ENCODE measurements around the gene TRPV3. TPM values are rescaled to one million over a fixed set of nuclear protein-coding genes. Genes with fewer than 3 reads are reported as not detected.

Gene TRPV3
- total RNA-seq, 4 donors from 2014 or later = 0.36 to 3.0 (median 0.86) TPM

- TF ChIP-seq CTCF (IDR thresholded peaks at IDR 0.05) = no peak
- DNase-seq (ENCODE audit: low spot score) (no peak), ATAC-seq (ENCODE audit: low FRiP score) (no peak)
These were observed 39.3 kb upstream of the TRPV3 start for GRCh38 chr17:3596804-3597464.

- ATAC-seq (ENCODE audit: low FRiP score) (no peak), DNase-seq (ENCODE audit: low spot score) (no peak)
- no peak for TF ChIP-seq CTCF (IDR thresholded peaks at IDR 0.05)
These were observed 37.4 kb upstream of the TRPV3 start for GRCh38 chr17:3594976-3595375.

DNA sequence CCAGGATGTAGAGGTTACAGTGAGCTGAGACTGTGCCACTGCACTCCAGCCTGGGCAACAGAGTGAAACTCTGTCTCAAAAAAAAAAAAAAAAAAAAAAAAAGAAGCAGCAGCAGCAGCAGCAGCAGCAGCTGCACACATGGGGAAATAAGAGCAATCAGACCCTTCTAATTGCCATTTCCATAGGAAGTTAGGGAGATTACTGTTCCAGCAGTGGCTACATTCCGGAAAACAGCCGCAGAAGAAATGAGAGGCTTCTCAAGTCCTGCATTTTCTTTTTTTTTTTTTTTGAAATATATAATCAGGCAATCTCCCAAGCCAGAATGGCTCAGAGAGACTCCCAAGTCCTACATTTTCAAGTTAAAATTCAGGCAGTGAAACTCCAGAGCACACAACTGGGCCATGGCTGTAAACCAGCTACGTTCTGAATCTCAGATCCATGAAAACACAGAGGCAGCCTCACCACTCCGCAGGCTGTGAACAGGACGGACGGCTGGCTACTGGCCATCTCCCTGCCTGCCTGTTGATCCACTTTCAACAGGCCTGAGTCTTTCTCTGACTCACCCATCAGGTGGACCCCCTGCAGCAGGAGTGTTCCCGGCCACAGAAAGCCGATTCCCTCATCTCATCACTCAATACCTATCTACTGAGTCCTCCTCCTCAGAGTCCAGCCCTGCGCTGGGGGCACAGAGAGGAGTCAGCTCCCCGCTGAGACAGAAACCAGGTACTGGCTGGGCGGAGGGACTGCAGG is 36.6 kb upstream of the TRPV3 start:
- DNase-seq (ENCODE audit: low spot score) (no peak), ATAC-seq (ENCODE audit: low FRiP score) (no peak)
- no peak for TF ChIP-seq CTCF (IDR thresholded peaks at IDR 0.05)

DNA sequence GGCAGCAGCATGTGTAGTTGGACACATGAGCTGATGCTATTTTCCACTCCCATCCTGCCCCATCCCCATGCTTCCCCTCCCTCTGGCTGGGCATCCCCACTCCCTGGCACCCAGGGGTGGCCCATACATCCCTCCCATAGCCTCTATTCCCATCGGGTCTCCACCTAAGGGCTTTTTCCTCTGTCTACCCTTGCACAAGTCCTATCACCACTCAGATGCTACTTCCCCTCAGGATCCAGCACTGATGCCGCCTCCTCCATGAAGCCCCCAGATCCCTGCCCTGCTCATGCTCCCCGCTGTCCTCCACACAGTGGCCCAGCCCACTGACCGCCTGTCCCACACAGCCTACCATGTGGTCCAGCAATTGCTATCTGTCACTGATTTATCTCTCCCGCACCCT is 35.8 kb upstream of the TRPV3 start:
- DNase-seq (ENCODE audit: low spot score) = no peak
- no peak for TF ChIP-seq CTCF (IDR thresholded peaks at IDR 0.05)
- no peak for ATAC-seq (ENCODE audit: low FRiP score)

GRCh38 chr17:3592216-3592860 is 34.7 kb upstream of the TRPV3 start:
- DNase-seq (ENCODE audit: low spot score) (no peak), ATAC-seq (ENCODE audit: low FRiP score) (no peak)
- TF ChIP-seq CTCF (IDR thresholded peaks at IDR 0.05) = no peak

GRCh38 chr17:3590768-3591167 is 33.2 kb upstream of the TRPV3 start:
- ATAC-seq (ENCODE audit: low FRiP score) (no peak), DNase-seq (ENCODE audit: low spot score) (no peak)
- TF ChIP-seq CTCF (IDR thresholded peaks at IDR 0.05) = no peak
